SU-DHL-6 (cell line): Measurements from ENCODE around the gene TAF8.

Source experiments
- H2AFZ ChIP-seq: fragments of 200-600 bp; sonication (generic); 2 replicates; pipeline ENCODE4 v1.6.1; 2014; ENCODE audit warnings: low read depth, mild to moderate bottlenecking, moderate library complexity, mixed read lengths, antibody characterized with exemption, low read length; ENCODE audit not compliant: severe bottlenecking
- H3F3A ChIP-seq: fragments of 200-600 bp; shearing (Covaris generic); 2 replicates; pipeline ENCODE4 v1.6.0; 2016; ENCODE audit warnings: antibody characterized with exemption, mild to moderate bottlenecking; ENCODE audit not compliant: insufficient read depth
- H3K27ac ChIP-seq: fragments of 200-600 bp; sonication (generic); 2 replicates; pipeline ENCODE4 v1.5.1; 2016; ENCODE audit warnings: low read depth, mild to moderate bottlenecking, low read length, moderate library complexity, mixed read lengths
- H3K27me3 ChIP-seq: fragments of 200-600 bp; sonication (generic), shearing (Covaris generic); 2 replicates; pipeline ENCODE4 v1.6.0; 2014; ENCODE audit warnings: mild to moderate bottlenecking, low read length
- H3K36me3 ChIP-seq: fragments of 200-600 bp; sonication (generic); 2 replicates; pipeline ENCODE4 v1.6.1; 2014; ENCODE audit warnings: mild to moderate bottlenecking, low read length, mixed read lengths
- H3K4me2 ChIP-seq: fragments of 300-600, 200-600 bp; shearing (Covaris generic), sonication (generic); 2 replicates; pipeline ENCODE4 v1.6.0; 2014; ENCODE audit warnings: low read length, low read depth, mild to moderate bottlenecking; ENCODE audit not compliant: poor library complexity, severe bottlenecking
- H3K4me3 ChIP-seq: fragments of 200-600 bp; sonication (generic); 2 replicates; pipeline ENCODE4 v1.5.1; 2014; ENCODE audit warnings: antibody characterized with exemption, low read length, mild to moderate bottlenecking, mixed read lengths; ENCODE audit not compliant: insufficient read depth, poor library complexity, severe bottlenecking
- H3K79me2 ChIP-seq: fragments of 200-600 bp; sonication (generic); 2 replicates; pipeline ENCODE4 v1.6.1; 2014; ENCODE audit warnings: mild to moderate bottlenecking, low read length, moderate library complexity; ENCODE audit not compliant: insufficient read depth
- H3K9ac ChIP-seq: fragments of 200-600 bp; sonication (generic); 2 replicates; pipeline ENCODE4 v1.7.0; 2014; ENCODE audit warnings: mild to moderate bottlenecking, low read length
- H3K9me2 ChIP-seq: fragments of 200-600 bp; sonication (generic); replicated peaks from 2 replicates; pipeline ENCODE4 v1.6.1; 2014; ENCODE audit warnings: low read length; ENCODE audit not compliant: insufficient read depth
- H3K9me3 ChIP-seq: fragments of 200-600 bp; sonication (generic); 2 replicates; pipeline ENCODE4 v1.6.1; 2014; ENCODE audit warnings: low read length, mixed read lengths; ENCODE audit not compliant: insufficient read depth
- H4K20me1 ChIP-seq: fragments of 200-600 bp; sonication (generic); 2 replicates; pipeline ENCODE4 v1.6.1; 2014; ENCODE audit warnings: low read depth, mild to moderate bottlenecking, antibody characterized with exemption, low read length, moderate library complexity, mixed read lengths
- CTCF ChIP-seq: fragments of 200-600 bp; sonication (generic); IDR thresholded peaks from one replicate; pipeline ENCODE4 v1.5.1; 2017; ENCODE audit warnings: antibody characterized with exemption, mild to moderate bottlenecking, low read length, moderate library complexity; ENCODE audit not compliant: insufficient read depth, poor library complexity, severe bottlenecking
- EZH2phosphoT487 ChIP-seq: fragments of 200-600 bp; sonication (generic), shearing (Covaris generic); conservative IDR thresholded peaks from 2 replicates; pipeline ENCODE4 v1.6.1; 2018; ENCODE audit warnings: mild to moderate bottlenecking, antibody characterized with exemption, low read length, moderate library complexity, mixed read lengths

The TAF8 gene

GRCh38 chr6:42090819-42091717, 40.7 kb downstream of the TAF8 start:
- Histone ChIP-seq H3K9me3 (no peaks in the 10 kb centered on the region), H3K79me2 (no peaks in the 10 kb centered on the region), H4K20me1 (no peaks in the 10 kb centered on the region), H3K27me3 (no peaks in the 10 kb centered on the region), H3K4me3 (no peak overlapping the region), H3K4me2 (no peak overlapping the region), H3K9me2 (no peaks in the 10 kb centered on the region), H2AFZ (no peak overlapping the region), H3K9ac (no peak overlapping the region), H3K36me3 (no peaks in the 10 kb centered on the region), H3K27ac (no peak overlapping the region), H3F3A (no peaks in the 10 kb centered on the region)
- no peak for TF ChIP-seq CTCF
- TF ChIP-seq EZH2phosphoT487 = no peak

GRCh38 chr6:42091718-42092023, 41.3 kb downstream of the TAF8 start:
- Histone ChIP-seq H3K27me3 (no peaks in the 10 kb centered on the region), H3K4me2 (no peak overlapping the region), H3K79me2 (no peaks in the 10 kb centered on the region), H2AFZ (no peak overlapping the region), H3K9ac (no peak overlapping the region), H3K9me2 (no peaks in the 10 kb centered on the region), H3K36me3 (no peaks in the 10 kb centered on the region), H3K27ac (no peak overlapping the region), H3K9me3 (no peaks in the 10 kb centered on the region), H3F3A (no peaks in the 10 kb centered on the region), H4K20me1 (no peaks in the 10 kb centered on the region), H3K4me3 (no peak overlapping the region)
- TF ChIP-seq CTCF (no peak), EZH2phosphoT487 (no peak)

- Histone ChIP-seq H3K27ac (no peak overlapping the region), H3K79me2 (no peaks in the 10 kb centered on the region), H3K9me3 (no peaks in the 10 kb centered on the region), H3K9ac (no peak overlapping the region), H2AFZ (no peak overlapping the region), H3K36me3 (no peaks in the 10 kb centered on the region), H3K9me2 (no peaks in the 10 kb centered on the region), H3K27me3 (no peaks in the 10 kb centered on the region), H3K4me2 (no peak overlapping the region), H3F3A (no peaks in the 10 kb centered on the region), H4K20me1 (no peaks in the 10 kb centered on the region), H3K4me3 (no peak overlapping the region)
- TF ChIP-seq CTCF (no peak), EZH2phosphoT487 (no peak)
These were observed 43.4 kb downstream of the TAF8 start for GRCh38 chr6:42093582-42094329.
